HG03442 (cell line): ENCODE measurements around the gene CORO7.
"Not testable (repeated sequence)": the region's sequence is repeated elsewhere in the genome, so short reads cannot be mapped to it uniquely, and the experiment has no call there.

Source experiments
- ATAC-seq: cut with Tn5 transposase; IDR thresholded peaks from one replicate; pipeline ENCODE4 v1.9.1; 2021; ENCODE audit warnings: mild to moderate bottlenecking, moderate library complexity; ENCODE audit not compliant: unreplicated experiment

CORO7 gene

GRCh38 chr16:4340443-4340842, 76.0 kb downstream of the CORO7 start:
- no peak for ATAC-seq

- no peak for ATAC-seq
Observed at GRCh38 chr16:4339909-4340308, 76.5 kb downstream of the CORO7 start.

GRCh38 chr16:4339455-4339854, 76.9 kb downstream of the CORO7 start:
- no peak for ATAC-seq

- ATAC-seq = no peak
Observed at GRCh38 chr16:4338712-4339299, 77.6 kb downstream of the CORO7 start.

- ATAC-seq = no peak
Observed at GRCh38 chr16:4338125-4338582, 78.2 kb downstream of the CORO7 start.

- no peak for ATAC-seq
Observed at GRCh38 chr16:4337540-4338088, 78.8 kb downstream of the CORO7 start.

- no peak for ATAC-seq
Observed at GRCh38 chr16:4336701-4337539, 79.5 kb downstream of the CORO7 start.

GRCh38 chr16:4334724-4335495, 81.5 kb downstream of the CORO7 start:
- no peak for ATAC-seq

- ATAC-seq = not testable (repeated sequence)
Observed at GRCh38 chr16:4333714-4334113, 82.7 kb downstream of the CORO7 start.

- no peak for ATAC-seq
Observed at GRCh38 chr16:4333308-4333638, 83.1 kb downstream of the CORO7 start.

- ATAC-seq = no peak
Observed at GRCh38 chr16:4332623-4333307, 83.6 kb downstream of the CORO7 start.

- ATAC-seq = no peak
Observed at GRCh38 chr16:4332083-4332482, 84.3 kb downstream of the CORO7 start.

- no peak for ATAC-seq
Observed at GRCh38 chr16:4330277-4330874, 86.0 kb downstream of the CORO7 start.

- ATAC-seq = no peak
Observed at GRCh38 chr16:4328782-4329775, 87.3 kb downstream of the CORO7 start.

- peak; percentile 41 for ATAC-seq
Observed at GRCh38 chr16:4328046-4328781, 88.2 kb downstream of the CORO7 start.

GRCh38 chr16:4327386-4328045, 88.9 kb downstream of the CORO7 start:
- no peak for ATAC-seq

- no peak for ATAC-seq
Observed at GRCh38 chr16:4325253-4325758, 91.1 kb downstream of the CORO7 start.
